Measurements from ENCODE around the gene UGT1A9. TPM values are rescaled to one million over a fixed set of nuclear protein-coding genes. Genes with fewer than 3 reads are reported as not detected.
A peak's percentile ranks its signal among the peaks of the same experiment; 100 is the strongest.

Gene UGT1A9
- total RNA-seq, 2 donors from 2014 or later = not detected

DNA sequence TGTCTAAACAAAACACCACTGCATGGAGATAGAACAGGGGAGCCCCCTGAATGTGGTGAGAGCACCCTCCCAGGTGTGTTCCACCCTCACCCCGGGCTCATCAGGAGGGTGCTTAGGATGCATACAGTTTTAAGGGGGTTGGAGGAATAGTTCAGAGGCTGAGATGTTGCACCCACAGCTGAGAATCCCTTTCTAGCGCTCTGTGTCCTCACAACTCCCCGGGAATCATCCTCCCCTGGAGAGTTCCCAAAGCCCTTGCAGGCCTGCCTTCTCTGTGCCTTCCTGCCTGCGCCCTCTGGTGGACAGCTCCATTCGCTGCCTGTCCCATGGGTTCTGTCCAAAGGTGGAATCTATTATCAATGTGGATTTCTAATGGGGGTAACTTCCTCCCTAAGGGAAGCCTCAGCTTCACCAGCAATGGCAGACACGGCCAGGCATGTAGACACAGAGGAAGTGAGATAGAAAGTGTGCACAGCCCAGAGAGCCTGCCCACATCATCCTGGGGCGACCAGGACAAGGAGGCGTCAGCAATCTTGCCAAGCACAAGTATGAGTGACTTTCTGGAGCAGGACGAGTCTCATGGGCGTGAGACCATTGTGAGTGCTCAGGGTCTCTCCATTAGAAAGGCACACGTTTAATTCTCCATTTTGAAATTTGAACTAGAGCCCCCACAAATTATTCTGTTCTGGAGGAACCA is 39.8 kb downstream of the UGT1A9 start:
- Histone ChIP-seq H3K36me3 (no peaks in the 10 kb centered on the region), H3K27me3 (replicated peaks; ENCODE audit: insufficient read depth) (no peaks in the 10 kb centered on the region), H3K9me3 (no peaks in the 10 kb centered on the region), H3K4me1 (ENCODE audit: control insufficient read depth in 1 of 2, low read depth in 2 of 2) (peaks cover 0 to 4% of the 10 kb centered on the region in 2 donors), H3K4me3 (no peak overlapping the region), H3K27ac (no peak overlapping the region)
- DNase-seq (ENCODE audit: low spot score) (no peak), ATAC-seq (ENCODE audit: insufficient number of reproducible peaks, low FRiP score, low read depth) (peak; percentile 58)
- TF ChIP-seq, protein P1, sequence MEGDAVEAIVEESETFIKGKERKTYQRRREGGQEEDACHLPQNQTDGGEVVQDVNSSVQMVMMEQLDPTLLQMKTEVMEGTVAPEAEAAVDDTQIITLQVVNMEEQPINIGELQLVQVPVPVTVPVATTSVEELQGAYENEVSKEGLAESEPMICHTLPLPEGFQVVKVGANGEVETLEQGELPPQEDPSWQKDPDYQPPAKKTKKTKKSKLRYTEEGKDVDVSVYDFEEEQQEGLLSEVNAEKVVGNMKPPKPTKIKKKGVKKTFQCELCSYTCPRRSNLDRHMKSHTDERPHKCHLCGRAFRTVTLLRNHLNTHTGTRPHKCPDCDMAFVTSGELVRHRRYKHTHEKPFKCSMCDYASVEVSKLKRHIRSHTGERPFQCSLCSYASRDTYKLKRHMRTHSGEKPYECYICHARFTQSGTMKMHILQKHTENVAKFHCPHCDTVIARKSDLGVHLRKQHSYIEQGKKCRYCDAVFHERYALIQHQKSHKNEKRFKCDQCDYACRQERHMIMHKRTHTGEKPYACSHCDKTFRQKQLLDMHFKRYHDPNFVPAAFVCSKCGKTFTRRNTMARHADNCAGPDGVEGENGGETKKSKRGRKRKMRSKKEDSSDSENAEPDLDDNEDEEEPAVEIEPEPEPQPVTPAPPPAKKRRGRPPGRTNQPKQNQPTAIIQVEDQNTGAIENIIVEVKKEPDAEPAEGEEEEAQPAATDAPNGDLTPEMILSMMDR (IDR thresholded peaks at IDR 0.05) = peak; percentile 75

DNA sequence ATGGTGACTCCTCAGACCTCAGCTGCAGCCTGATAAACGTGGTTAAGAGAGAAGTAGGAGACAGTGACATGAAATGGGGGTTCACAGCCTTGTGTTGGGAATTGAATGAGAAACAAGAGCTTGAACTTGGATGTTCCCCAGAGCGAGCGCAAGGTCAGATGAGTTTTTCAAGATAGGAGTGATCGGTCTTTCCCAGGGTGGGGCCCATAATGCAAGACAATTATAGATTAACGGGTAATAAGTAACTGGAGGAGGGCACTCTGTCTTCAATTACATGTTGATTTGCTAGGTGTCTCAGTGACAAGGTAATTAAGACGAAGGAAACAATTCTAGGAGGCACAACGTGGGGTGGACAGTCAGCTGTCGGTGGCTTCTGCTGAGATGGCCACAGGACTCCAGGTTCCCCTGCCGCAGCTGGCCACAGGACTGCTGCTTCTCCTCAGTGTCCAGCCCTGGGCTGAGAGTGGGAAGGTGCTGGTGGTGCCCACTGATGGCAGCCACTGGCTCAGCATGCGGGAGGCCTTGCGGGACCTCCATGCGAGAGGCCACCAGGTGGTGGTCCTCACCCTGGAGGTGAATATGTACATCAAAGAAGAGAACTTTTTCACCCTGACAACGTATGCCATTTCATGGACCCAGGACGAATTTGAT is 41.0 kb downstream of the UGT1A9 start, which contains the start of gene UGT1A5:
UGT1A5 (plus strand) TSS at position 297 of the 651 bp plus-strand sequence; CDS start at position 382, 85 bp downstream.
- no peaks in the 10 kb centered on the region for H3K4me1 ChIP-seq (ENCODE audit: control insufficient read depth in 1 of 2, low read depth in 2 of 2)
- TF ChIP-seq, protein P1 (IDR thresholded peaks at IDR 0.05) = no peak
- H3K4me3 ChIP-seq = no peak within 1 kb of the TSS
- DNase-seq (ENCODE audit: low spot score) = no peak
- H3K36me3 ChIP-seq = no peaks in the 10 kb centered on the region
- no peak for ATAC-seq (ENCODE audit: insufficient number of reproducible peaks, low FRiP score, low read depth)
- no peaks in the 10 kb centered on the region for H3K27me3 ChIP-seq (replicated peaks; ENCODE audit: insufficient read depth)
- H3K27ac ChIP-seq = no peak within 1 kb of the TSS
- H3K9me3 ChIP-seq = no peaks in the 10 kb centered on the region

DNA sequence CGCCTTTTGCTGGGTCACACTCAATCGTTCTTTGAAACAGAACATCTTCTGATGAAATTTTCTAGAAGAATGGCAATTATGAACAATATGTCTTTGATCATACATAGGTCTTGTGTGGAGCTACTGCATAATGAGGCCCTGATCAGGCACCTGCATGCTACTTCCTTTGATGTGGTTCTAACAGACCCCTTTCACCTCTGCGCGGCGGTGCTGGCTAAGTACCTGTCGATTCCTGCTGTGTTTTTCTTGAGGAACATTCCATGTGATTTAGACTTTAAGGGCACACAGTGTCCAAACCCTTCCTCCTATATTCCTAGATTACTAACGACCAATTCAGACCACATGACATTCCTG is 41.5 kb downstream of the UGT1A9 start:
- Histone ChIP-seq H3K27me3 (replicated peaks; ENCODE audit: insufficient read depth) (no peaks in the 10 kb centered on the region), H3K4me3 (no peak overlapping the region), H3K9me3 (no peaks in the 10 kb centered on the region), H3K4me1 (ENCODE audit: control insufficient read depth in 1 of 2, low read depth in 2 of 2) (no peaks in the 10 kb centered on the region), H3K36me3 (no peaks in the 10 kb centered on the region), H3K27ac (no peak overlapping the region)
- TF ChIP-seq, protein P1 (IDR thresholded peaks at IDR 0.05) = no peak
- DNase-seq (ENCODE audit: low spot score) (no peak), ATAC-seq (ENCODE audit: insufficient number of reproducible peaks, low FRiP score, low read depth) (no peak)

DNA sequence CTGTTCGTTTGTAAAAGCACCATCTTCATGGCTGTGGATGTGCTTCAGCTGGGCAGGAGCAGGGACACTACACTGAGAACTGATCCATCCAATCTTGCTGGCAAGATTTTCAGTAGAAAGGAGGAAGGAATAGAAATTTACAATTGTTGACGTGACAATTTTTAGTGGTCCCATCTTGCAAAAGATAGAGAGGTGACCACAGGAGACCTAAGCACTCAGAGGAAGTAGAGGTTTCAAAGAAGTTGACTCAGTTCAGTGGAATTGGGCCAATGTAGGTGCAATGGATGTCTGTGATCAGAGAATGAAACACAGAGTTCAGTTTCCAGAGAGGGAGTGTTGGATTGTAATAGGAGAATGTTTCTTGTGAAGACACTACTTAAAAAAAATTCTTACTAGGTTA is 42.4 kb downstream of the UGT1A9 start:
- ATAC-seq (ENCODE audit: insufficient number of reproducible peaks, low FRiP score, low read depth) (no peak), DNase-seq (ENCODE audit: low spot score) (no peak)
- Histone ChIP-seq H3K4me3 (no peak overlapping the region), H3K4me1 (ENCODE audit: control insufficient read depth in 1 of 2, low read depth in 2 of 2) (no peaks in the 10 kb centered on the region), H3K36me3 (no peaks in the 10 kb centered on the region), H3K27me3 (replicated peaks; ENCODE audit: insufficient read depth) (no peaks in the 10 kb centered on the region), H3K9me3 (no peaks in the 10 kb centered on the region), H3K27ac (no peak overlapping the region)
- TF ChIP-seq, protein P1 (IDR thresholded peaks at IDR 0.05) = no peak

DNA sequence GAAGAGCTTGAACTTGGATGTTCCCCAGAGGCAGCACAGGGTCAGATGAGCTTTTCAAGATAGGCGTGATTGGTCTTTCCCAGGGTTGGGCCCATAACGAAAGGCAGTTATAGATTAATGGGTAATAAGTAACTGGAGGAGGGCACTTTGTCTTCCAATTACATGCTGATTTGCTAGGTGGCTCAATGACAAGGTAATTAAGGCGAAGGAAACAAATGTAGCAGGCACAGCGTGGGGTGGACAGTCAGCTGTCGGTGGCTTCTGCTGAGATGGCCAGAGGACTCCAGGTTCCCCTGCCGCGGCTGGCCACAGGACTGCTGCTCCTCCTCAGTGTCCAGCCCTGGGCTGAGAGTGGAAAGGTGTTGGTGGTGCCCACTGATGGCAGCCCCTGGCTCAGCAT is 46.9 kb downstream of the UGT1A9 start, which contains the start of gene UGT1A4:
UGT1A4 (plus strand) TSS at position 185 of the 400 bp plus-strand sequence; CDS start at position 270, 85 bp downstream.
- Histone ChIP-seq H3K27ac (no peak within 1 kb of the TSS), H3K4me1 (ENCODE audit: control insufficient read depth in 1 of 2, low read depth in 2 of 2) (no peaks in the 10 kb centered on the region), H3K27me3 (replicated peaks; ENCODE audit: insufficient read depth) (no peaks in the 10 kb centered on the region), H3K4me3 (no peak within 1 kb of the TSS), H3K36me3 (no peaks in the 10 kb centered on the region), H3K9me3 (no peaks in the 10 kb centered on the region)
- DNase-seq (ENCODE audit: low spot score) (no peak), ATAC-seq (ENCODE audit: insufficient number of reproducible peaks, low FRiP score, low read depth) (no peak)
- TF ChIP-seq, protein P1 (IDR thresholded peaks at IDR 0.05) = no peak

Measured in thoracic aorta (tissue), 2 donors.